Measurements from ENCODE around the gene TMEM170A. TPM values are rescaled to one million over a fixed set of nuclear protein-coding genes. Genes with fewer than 3 reads are reported as not detected.

Gene TMEM170A
- total and polyA plus RNA-seq, 10 of the 15 experiments (the other 5 are each of a cell fraction or from before 2014, with no cell fraction given): 7.3 to 28.2 (median 20.9) TPM

GRCh38 chr16:75455677-75456076, 8.8 kb downstream of the TMEM170A start (continued):
- TF ChIP-seq E2F4 (IDR thresholded peaks at IDR 0.05; ENCODE audit: low read depth, low read length) (no peak), SIX5 (IDR thresholded peaks at IDR 0.05; ENCODE audit: low read depth, low read length, severe bottlenecking) (no peak), MYB (IDR thresholded peaks at IDR 0.05; ENCODE audit: borderline replicate concordance, low read depth, low read length) (no peak), BHLHE40 (IDR thresholded peaks at IDR 0.05; ENCODE audit: borderline replicate concordance in 1 of 2, low read depth in 2 of 2, low read length in 1 of 2) (no peak)

DNA sequence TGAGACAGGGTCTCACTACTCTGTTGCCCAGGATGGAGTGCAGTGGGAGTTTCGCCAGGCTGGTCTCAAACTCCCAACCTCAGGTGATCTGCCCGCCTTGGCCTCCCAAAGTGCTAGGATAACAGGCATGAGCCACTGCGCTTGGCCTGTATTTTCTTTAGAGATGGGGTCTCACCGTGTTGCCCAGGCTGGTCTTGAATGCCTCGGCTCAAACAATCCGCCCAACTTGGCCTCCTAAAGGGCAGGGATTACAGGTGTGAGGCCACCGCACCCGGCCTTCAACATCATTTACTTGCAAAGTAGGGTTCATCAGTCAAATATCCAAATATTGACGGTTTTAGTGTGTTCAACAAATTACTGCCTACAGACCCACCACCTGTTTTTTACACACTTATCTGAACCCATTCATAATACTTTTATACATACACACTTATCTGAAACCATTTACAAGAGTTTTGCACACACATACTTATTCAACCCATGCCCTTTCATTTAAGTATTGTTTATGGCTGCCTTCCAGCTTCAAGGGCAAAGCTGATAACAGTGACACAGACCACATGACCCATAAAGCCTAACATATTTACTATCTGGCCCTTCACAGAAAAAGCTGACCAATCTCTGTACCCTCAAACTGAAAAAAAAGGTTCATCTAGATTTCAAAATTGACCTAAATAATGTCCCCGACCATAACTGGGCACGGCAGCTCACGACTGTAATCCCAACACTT, 11.9 kb downstream of the TMEM170A start:
- FAIRE-seq (no peak), ATAC-seq (no peak), DNase-seq (ENCODE audit: low read depth, low spot score) (no peak)
- no peak overlapping the region for H3K9ac ChIP-seq (ENCODE audit: control insufficient read depth, insufficient read depth, low read length)
- ChIA-PET CTCF (interaction anchor here (2.4 kb wide), 1 partner anchor 13 kb away, joined by 8 read pairs; no protein-coding TSS in a partner anchor), SMC1A (ENCODE audit: uncharacterized antibody, unreplicated experiment) (interaction anchor here (1.0 to 1.3 kb wide), 2 partner anchors 11 to 17 kb away, joined by 3 read pairs; no protein-coding TSS in a partner anchor), POLR2A (no interaction called here), RAD21 (ENCODE audit: unreplicated experiment) (no interaction called here)
- BruUV-seq (replicated peaks): no TSS peak
- intact Hi-C loops (cut with micrococcal nuclease; ENCODE audit: unreplicated experiment) (no loop called here), in situ Hi-C loops (cut with MboI) (loop anchor here (25.0 kb wide), 1 partner anchor 1735 kb away; the partner anchor contains the start of genes MON1B and SYCE1L)
- H4K20me1 ChIP-seq (ENCODE audit: control insufficient read depth, insufficient read depth): no peaks in the 10 kb centered on the region
- no peaks in the 10 kb centered on the region for H3K4me1 ChIP-seq (ENCODE audit: control insufficient read depth, insufficient read depth, low read length)
- H3K4me3 ChIP-seq: no peak overlapping the region
- peaks cover 1 to 3% of the 10 kb centered on the region in 2 experiments; a peak in 1 of 4 replicates for H3K36me3 ChIP-seq (ENCODE audit: control insufficient read depth in 2 of 2, insufficient read depth in 2 of 2, low read length in 1 of 2)
- no peaks in the 10 kb centered on the region for H3K27me3 ChIP-seq (replicated peaks in 1 of 2; ENCODE audit: control insufficient read depth in 2 of 2, insufficient read depth in 2 of 2, low read length in 1 of 2)
- TF ChIP-seq RB1 (IDR thresholded peaks at IDR 0.05; ENCODE audit: borderline replicate concordance) (no peak), KAT2A (conservative IDR thresholded peaks at IDR 0.05; ENCODE audit: control insufficient read depth, low read depth, low read length) (no peak), BCL11A (IDR thresholded peaks at IDR 0.05; ENCODE audit: low read depth, low read length) (no peak), CBX5 (IDR thresholded peaks at IDR 0.05; ENCODE audit: low read depth) (no peak), POU2F2 (IDR thresholded peaks at IDR 0.05; ENCODE audit: borderline replicate concordance, low read depth, low read length) (no peak), YBX1 (IDR thresholded peaks at IDR 0.05) (no peak), EED (IDR thresholded peaks at IDR 0.05; ENCODE audit: low read depth) (no peak), EGR1 (IDR thresholded peaks at IDR 0.05; ENCODE audit: borderline replicate concordance in 1 of 2, low read depth in 2 of 2, low read length in 2 of 2) (no peak), NR2C1 (IDR thresholded peaks at IDR 0.05) (no peak), POLR2A (IDR thresholded peaks at IDR 0.05; ENCODE audit: low read depth, low read length) (no peak), EP300 (IDR thresholded peaks at IDR 0.05; ENCODE audit: borderline replicate concordance in 1 of 2, control insufficient read depth in 1 of 2, low read depth in 2 of 2, low read length in 2 of 2) (no peak)
- TF ChIP-seq, protein P1, sequence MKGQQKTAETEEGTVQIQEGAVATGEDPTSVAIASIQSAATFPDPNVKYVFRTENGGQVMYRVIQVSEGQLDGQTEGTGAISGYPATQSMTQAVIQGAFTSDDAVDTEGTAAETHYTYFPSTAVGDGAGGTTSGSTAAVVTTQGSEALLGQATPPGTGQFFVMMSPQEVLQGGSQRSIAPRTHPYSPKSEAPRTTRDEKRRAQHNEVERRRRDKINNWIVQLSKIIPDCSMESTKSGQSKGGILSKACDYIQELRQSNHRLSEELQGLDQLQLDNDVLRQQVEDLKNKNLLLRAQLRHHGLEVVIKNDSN (IDR thresholded peaks at IDR 0.05; ENCODE audit: borderline replicate concordance, extremely low read length, insufficient read depth, low read depth, low read length): no peak
- TF ChIP-seq, protein P2, sequence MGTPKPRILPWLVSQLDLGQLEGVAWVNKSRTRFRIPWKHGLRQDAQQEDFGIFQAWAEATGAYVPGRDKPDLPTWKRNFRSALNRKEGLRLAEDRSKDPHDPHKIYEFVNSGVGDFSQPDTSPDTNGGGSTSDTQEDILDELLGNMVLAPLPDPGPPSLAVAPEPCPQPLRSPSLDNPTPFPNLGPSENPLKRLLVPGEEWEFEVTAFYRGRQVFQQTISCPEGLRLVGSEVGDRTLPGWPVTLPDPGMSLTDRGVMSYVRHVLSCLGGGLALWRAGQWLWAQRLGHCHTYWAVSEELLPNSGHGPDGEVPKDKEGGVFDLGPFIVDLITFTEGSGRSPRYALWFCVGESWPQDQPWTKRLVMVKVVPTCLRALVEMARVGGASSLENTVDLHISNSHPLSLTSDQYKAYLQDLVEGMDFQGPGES (IDR thresholded peaks at IDR 0.05): no peak
- H3K27ac ChIP-seq (ENCODE audit: control insufficient read depth, insufficient read depth): no peak overlapping the region
- WGBS (ENCODE audit: insufficient coverage, insufficient replicate concordance, low lambda C conversion rate, missing lambda C conversion rate): 92% methylated on average over 12 of the region's 12 CpGs
- H3K4me2 ChIP-seq (ENCODE audit: control insufficient read depth, insufficient read depth): no peak overlapping the region
- H2AFZ ChIP-seq (ENCODE audit: control insufficient read depth, low read depth, low read length): no peak overlapping the region
- H3K79me2 ChIP-seq (ENCODE audit: control insufficient read depth, insufficient read depth, low read length): peaks cover 23% of the 10 kb centered on the region
- no peaks in the 10 kb centered on the region for H3K9me3 ChIP-seq (replicated peaks; ENCODE audit: control insufficient read depth, insufficient read depth, low read length)
